GM12878 (cell line): ENCODE data around the gene ENO2. TPM values are rescaled to one million over a fixed set of nuclear protein-coding genes. Genes with fewer than 3 reads are reported as not detected.

Experiments used
- ATAC-seq: fragments of 200-7000 bp; cut with Tn5 transposase; 3 replicates; pipeline ENCODE4 v1.9.1; 2020; ENCODE audit warnings: mild to moderate bottlenecking, moderate library complexity
- BruUV-seq: library from RNA; stranded (reverse); fragments of 400-500 nt; replicated peaks from 2 replicates; lab custom pipeline; 2021; lab: Mats Ljungman, UMichigan
- CTCF ChIA-PET: fragments of 300-600 bp; sonication (Branson Sonifier 250); formaldehyde crosslinking; extraction: SDS; loops from one replicate; lab custom pipeline; 2021; ENCODE audit warnings: inconsistent platforms; lab: Yijun Ruan, JAX
- POLR2A ChIA-PET: fragments of 350-600 bp; formaldehyde crosslinking; extraction: SDS; loops from one replicate; lab custom pipeline; 2021; ENCODE audit warnings: inconsistent platforms; lab: Charles Lee
- RAD21 ChIA-PET: fragments of 300-600 bp; sonication (Branson Sonifier 250); formaldehyde crosslinking; loops from one replicate; lab custom pipeline; 2023; ENCODE audit warnings: antibody characterized with exemption; ENCODE audit not compliant: unreplicated experiment; lab: Charles Lee
- SMC1A ChIA-PET: fragments of 300-600 bp; sonication (Branson Sonifier 250); formaldehyde crosslinking; loops from one replicate; lab custom pipeline; 2023; ENCODE audit not compliant: unreplicated experiment, uncharacterized antibody; lab: Charles Lee
- DNase-seq: peaks from one replicate; pipeline ENCODE4 v3.0.0-alpha.2; 2011; ENCODE audit warnings: low read depth, low spot score
- FAIRE-seq: peaks from 3 replicates; lab custom pipeline; 2011; peaks lifted over from hg19 to GRCh38; lab: Jason Lieb, UNC
- H2AFZ ChIP-seq: 2 replicates; pipeline ENCODE4 v1.6.0; 2011; ENCODE audit warnings: low read depth, low read length, control low read depth; ENCODE audit not compliant: control insufficient read depth
- H3K27ac ChIP-seq: 2 replicates; pipeline ENCODE4 v1.5.1; 2011; ENCODE audit warnings: control low read depth; ENCODE audit not compliant: control insufficient read depth, insufficient read depth
- H3K27me3 ChIP-seq, 2 experiments: replicated peaks in 1 of 2; 2 replicates each; pipeline versions ENCODE4 v1.6.0 to v1.6.1; 2011; ENCODE audit warnings: low read length in 1 of 2; ENCODE audit not compliant: control insufficient read depth in 2 of 2, insufficient read depth in 2 of 2
- H3K36me3 ChIP-seq, 2 experiments: 2 replicates each; pipeline ENCODE4 v1.5.1; 2011; ENCODE audit warnings: low read length in 1 of 2; ENCODE audit not compliant: control insufficient read depth in 2 of 2, insufficient read depth in 2 of 2
- H3K4me1 ChIP-seq: 2 replicates; pipeline ENCODE4 v1.6.1; 2011; ENCODE audit warnings: mild to moderate bottlenecking, low read length, moderate library complexity, mixed read lengths; ENCODE audit not compliant: control insufficient read depth, insufficient read depth
- H3K4me2 ChIP-seq: 2 replicates; pipeline ENCODE4 v1.6.0; 2011; ENCODE audit warnings: control low read depth; ENCODE audit not compliant: control insufficient read depth, insufficient read depth
- H3K4me3 ChIP-seq: fragments of 200-600 bp; sonication (generic); 2 replicates; pipeline ENCODE4 v1.5.1; 2016
- H3K79me2 ChIP-seq: 2 replicates; pipeline ENCODE4 v1.6.0; 2011; ENCODE audit warnings: low read length; ENCODE audit not compliant: control insufficient read depth, insufficient read depth
- H3K9ac ChIP-seq: 2 replicates; pipeline ENCODE4 v1.8.0; 2011; ENCODE audit warnings: low read length, control low read depth, mixed read lengths; ENCODE audit not compliant: control insufficient read depth, insufficient read depth
- H3K9me3 ChIP-seq: replicated peaks from 3 replicates; pipeline ENCODE4 v1.5.1; 2011; ENCODE audit warnings: mild to moderate bottlenecking, low read length; ENCODE audit not compliant: control insufficient read depth, insufficient read depth
- H4K20me1 ChIP-seq: 2 replicates; pipeline ENCODE4 v1.6.0; 2011; ENCODE audit not compliant: control insufficient read depth, insufficient read depth
- RFX5 ChIP-seq: IDR thresholded peaks from 2 replicates; pipeline ENCODE4 v1.6.1; 2011; ENCODE audit warnings: low read depth, low read length, improper control_type of control experiment
- SIX5 ChIP-seq: IDR thresholded peaks from 2 replicates; pipeline ENCODE4 v1.6.1; 2011; ENCODE audit warnings: mild to moderate bottlenecking, low read depth, low read length, moderate library complexity; ENCODE audit not compliant: severe bottlenecking
- SMAD5 ChIP-seq: IDR thresholded peaks from 2 replicates; pipeline ENCODE4 v1.6.1; 2016; ENCODE audit warnings: antibody characterized with exemption, low read depth
- SMARCA5 ChIP-seq: fragments of 450-650 bp; IDR thresholded peaks from 2 replicates; pipeline ENCODE4 v1.6.1; 2017; ENCODE audit warnings: mild to moderate bottlenecking
- TARDBP ChIP-seq: IDR thresholded peaks from 2 replicates; pipeline ENCODE4 v1.6.1; 2016; ENCODE audit warnings: borderline replicate concordance
- WGBS: methylation state at CpG from one replicate; pipeline ENCODE4 v1.1.6; 2016; ENCODE audit warnings: low lambda C conversion rate; ENCODE audit not compliant: insufficient replicate concordance, insufficient coverage; ENCODE audit errors: missing lambda C conversion rate; 5-methylcytosine and 5-hydroxymethylcytosine counted together
- in situ Hi-C: fragments of 300-500 bp; cut with MboI; formaldehyde crosslinking; loops from 9 replicates; pipeline ENCODE4 v1.14.3; 2018; ENCODE audit warnings: mixed read lengths
- intact Hi-C: fragments of 100-400 bp; cut with micrococcal nuclease; formaldehyde crosslinking; loops from one replicate; pipeline ENCODE4 v1.14.2; 2022; ENCODE audit not compliant: unreplicated experiment
- polyA plus RNA-seq, 11 experiments: library from polyadenylated mRNA; depleted of rRNA in 4 of 11; unstranded in 6 of 11; stranded (reverse) in 5 of 11; fragments of >200 nt; fragmentation: Nextera tagmentation in 4 of 11; fragmentation: Illumina TruSeq in 1 of 11; extraction: Ambion mirVana in 4 of 11; extraction: Trizol in 1 of 11; gene quantifications; 1 replicate in 1 of 11; 2 replicates in 10 of 11; pipeline versions ENCODE4 v1.2.1 to v1.2.3, GENCODE V29; 2011 to 2016; ENCODE audit warnings: inconsistent platforms in 2 of 11, missing spikeins in 2 of 11, low read depth in 1 of 11
- total RNA-seq, 4 experiments: library from RNA; depleted of rRNA in 3 of 4; stranded (reverse); fragments of >200 nt in 3 of 4; fragmentation: Illumina TruSeq in 1 of 4; extraction: Trizol in 1 of 4; gene quantifications; 2 replicates each; pipeline versions ENCODE4 v1.2.1 to v1.2.3, GENCODE V29; 2013 to 2021

The ENO2 gene
- total and polyA plus RNA-seq, 10 of the 15 experiments (the other 5 are each of a cell fraction or from before 2014, with no cell fraction given), result 24.8 to 196 (median 43.1) TPM

DNA sequence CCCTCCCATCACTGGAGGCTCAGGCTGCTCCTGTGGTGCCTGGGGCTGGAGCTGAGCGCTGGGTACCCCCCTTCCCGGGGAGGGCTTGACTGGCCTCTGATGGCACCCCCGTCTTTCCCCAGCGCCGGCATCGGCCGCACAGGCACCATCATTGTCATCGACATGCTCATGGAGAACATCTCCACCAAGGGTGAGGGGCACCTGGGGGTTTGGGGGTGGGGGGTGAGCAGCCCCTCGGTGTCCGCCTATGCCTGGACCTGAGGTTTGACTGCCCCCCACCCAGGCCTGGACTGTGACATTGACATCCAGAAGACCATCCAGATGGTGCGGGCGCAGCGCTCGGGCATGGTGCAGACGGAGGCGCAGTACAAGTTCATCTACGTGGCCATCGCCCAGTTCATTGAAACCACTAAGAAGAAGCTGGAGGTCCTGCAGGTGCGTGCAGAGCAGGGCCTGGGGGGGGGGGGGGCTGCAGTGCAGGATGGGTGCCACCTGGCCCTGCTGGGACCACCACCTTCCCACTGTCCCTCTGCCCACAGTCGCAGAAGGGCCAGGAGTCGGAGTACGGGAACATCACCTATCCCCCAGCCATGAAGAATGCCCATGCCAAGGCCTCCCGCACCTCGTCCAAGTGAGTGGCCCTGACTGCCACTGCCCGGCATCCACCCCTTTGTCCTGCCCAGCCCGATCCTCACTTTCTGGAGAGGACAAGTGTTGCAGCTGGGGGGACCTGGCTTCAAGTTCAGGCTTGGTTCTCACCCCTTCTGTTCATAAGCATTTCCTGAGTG lies 45.6 kb downstream of the ENO2 start:
- DNase-seq, result no peak
- in situ Hi-C loops, result loop anchor here (5.0 to 25.0 kb wide), 2 partner anchors 152 to 1677 kb away; no protein-coding TSS in a partner anchor
- Histone ChIP-seq H3K4me2 (peak overlapping the region; percentile 99), H3K36me3 (peaks cover 17 to 30% of the 10 kb centered on the region in 2 experiments), H3K4me1 (peaks cover 79% of the 10 kb centered on the region), H3K27ac (peak overlapping the region; percentile 99), H3K9ac (peak overlapping the region; percentile 91), H4K20me1 (no peaks in the 10 kb centered on the region), H3K9me3 (no peaks in the 10 kb centered on the region), H3K4me3 (peak overlapping the region; percentile 95), H2AFZ (no peak overlapping the region), H3K79me2 (peaks cover 62% of the 10 kb centered on the region), H3K27me3 (no peaks in the 10 kb centered on the region)
- CTCF ChIA-PET, result interaction anchor here (0.9 to 13.2 kb wide), 8 partner anchors 9 to 148 kb away, joined by 4 to 645 read pairs (median 5); partner anchors contain the start of genes C12orf57, LPCAT3, PTPN6 and RNU7-1
- SMC1A ChIA-PET, result interaction anchor here (1.1 to 13.2 kb wide), 3 partner anchors 12 to 134 kb away, joined by 3 to 395 read pairs (median 4); partner anchors contain the start of genes C12orf57, PTPN6 and RNU7-1
- intact Hi-C loops, result loop anchor here (1.0 to 5.0 kb wide), 3 partner anchors 16 to 152 kb away; partner anchors contain the start of gene C12orf57
- RAD21 ChIA-PET, result interaction anchor here (0.7 to 13.5 kb wide), 7 partner anchors 9 to 148 kb away, joined by 4 to 426 read pairs (median 5); partner anchors contain the start of genes C12orf57, PTPN6 and RNU7-1
- TF ChIP-seq SMARCA5, result 0 out of 2 replicates have a peak, but pooled peaks have one; percentile 26
- 0 out of 2 replicates have a peak, but pooled peaks have one; percentile 4 for TF ChIP-seq SMAD5
- no peak for TF ChIP-seq SIX5
- TF ChIP-seq TARDBP, result 0 out of 2 replicates have a peak, but pooled peaks have one; percentile 8
- TF ChIP-seq RFX5, result no peak
- 50% methylated on average over 26 of the region's 26 CpGs for WGBS
- POLR2A ChIA-PET, result interaction anchor here (1.0 to 13.5 kb wide), 9 partner anchors 9 to 151 kb away, joined by 3 to 524 read pairs (median 4); partner anchors contain the start of genes C12orf57, C1RL, CDCA3 and LPCAT3
- FAIRE-seq, result no peak
- ATAC-seq, result no peak
- BruUV-seq, result no TSS peak
